HUES48 (cell line): ENCODE results near the gene TFF3.

ENCODE experiments used
- H3K27ac ChIP-seq: one replicate; pipeline ENCODE4 v1.7.0; 2013; ENCODE audit warnings: low read depth, low read length, inconsistent platforms
- H3K27me3 ChIP-seq: 2 replicates; pipeline ENCODE4 v1.6.1; 2013; ENCODE audit warnings: mild to moderate bottlenecking, low read length; ENCODE audit not compliant: control insufficient read depth, insufficient read depth
- H3K36me3 ChIP-seq: 2 replicates; pipeline ENCODE4 v1.6.1; 2013; ENCODE audit warnings: low read length; ENCODE audit not compliant: control insufficient read depth, insufficient read depth
- H3K4me1 ChIP-seq: 2 replicates; pipeline ENCODE4 v1.6.1; 2013; ENCODE audit warnings: mild to moderate bottlenecking, low read length; ENCODE audit not compliant: control insufficient read depth, insufficient read depth
- H3K4me3 ChIP-seq: 2 replicates; pipeline ENCODE4 v1.5.1; 2013; ENCODE audit warnings: mild to moderate bottlenecking, low read depth, low read length
- H3K9ac ChIP-seq: 2 replicates; pipeline ENCODE4 v1.6.1; 2013; ENCODE audit warnings: mild to moderate bottlenecking, low read depth, low read length, moderate library complexity
- H3K9me3 ChIP-seq: 2 replicates; pipeline ENCODE4 v1.6.1; 2013; ENCODE audit warnings: low read length; ENCODE audit not compliant: control insufficient read depth, insufficient read depth

The TFF3 gene

GRCh38 chr21:42346866-42347600 is 31.8 kb upstream of the TFF3 start:
- Histone ChIP-seq H3K27me3 (no peaks in the 10 kb centered on the region), H3K4me3 (no peak overlapping the region), H3K9me3 (no peaks in the 10 kb centered on the region), H3K27ac (no peak overlapping the region), H3K4me1 (0 out of 2 replicates have a peak, but pooled peaks cover 2% of the 10 kb centered on the region), H3K36me3 (no peaks in the 10 kb centered on the region), H3K9ac (no peak overlapping the region)

GRCh38 chr21:42346441-42346840 is 31.2 kb upstream of the TFF3 start:
- Histone ChIP-seq H3K9me3 (no peaks in the 10 kb centered on the region), H3K9ac (no peak overlapping the region), H3K4me3 (no peak overlapping the region), H3K27me3 (no peaks in the 10 kb centered on the region), H3K27ac (no peak overlapping the region), H3K36me3 (no peaks in the 10 kb centered on the region), H3K4me1 (0 out of 2 replicates have a peak, but pooled peaks cover 4% of the 10 kb centered on the region)

- Histone ChIP-seq H3K4me3 (no peak overlapping the region), H3K27ac (no peak overlapping the region), H3K27me3 (no peaks in the 10 kb centered on the region), H3K9me3 (no peaks in the 10 kb centered on the region), H3K4me1 (0 out of 2 replicates have a peak, but pooled peaks cover 4% of the 10 kb centered on the region), H3K9ac (no peak overlapping the region), H3K36me3 (no peaks in the 10 kb centered on the region)
Observed at GRCh38 chr21:42344631-42345030, 29.4 kb upstream of the TFF3 start.

- H3K27me3 ChIP-seq = no peaks in the 10 kb centered on the region
- no peaks in the 10 kb centered on the region for H3K9me3 ChIP-seq
- 0 out of 2 replicates have a peak, but pooled peaks cover 4% of the 10 kb centered on the region for H3K4me1 ChIP-seq
- H3K27ac ChIP-seq = no peak overlapping the region
- H3K36me3 ChIP-seq = no peaks in the 10 kb centered on the region
- no peak overlapping the region for H3K4me3 ChIP-seq
- H3K9ac ChIP-seq = no peak overlapping the region
Observed at GRCh38 chr21:42343963-42344510, 28.8 kb upstream of the TFF3 start.

- Histone ChIP-seq H3K36me3 (no peaks in the 10 kb centered on the region), H3K9ac (no peak overlapping the region), H3K4me1 (0 out of 2 replicates have a peak, but pooled peaks cover 4% of the 10 kb centered on the region), H3K27ac (no peak overlapping the region), H3K27me3 (no peaks in the 10 kb centered on the region), H3K4me3 (no peak overlapping the region), H3K9me3 (no peaks in the 10 kb centered on the region)
Observed at GRCh38 chr21:42343556-42343955, 28.3 kb upstream of the TFF3 start.

- Histone ChIP-seq H3K4me3 (no peak overlapping the region), H3K9ac (no peak overlapping the region), H3K4me1 (peaks cover 5% of the 10 kb centered on the region; the same call in 1 of the 2 replicates), H3K27ac (no peak overlapping the region), H3K36me3 (no peaks in the 10 kb centered on the region), H3K27me3 (no peaks in the 10 kb centered on the region), H3K9me3 (no peaks in the 10 kb centered on the region)
Observed at GRCh38 chr21:42343101-42343500, 27.9 kb upstream of the TFF3 start.

- peaks cover 8% of the 10 kb centered on the region; the same call in 1 of the 2 replicates for H3K4me1 ChIP-seq
Observed at GRCh38 chr21:42341776-42342542, 26.8 kb upstream of the TFF3 start.

GRCh38 chr21:42340187-42341050 is 25.2 kb upstream of the TFF3 start:
- no peak overlapping the region for H3K4me3 ChIP-seq
- H3K9me3 ChIP-seq = no peaks in the 10 kb centered on the region
- no peaks in the 10 kb centered on the region for H3K27me3 ChIP-seq
- no peak overlapping the region for H3K27ac ChIP-seq
- no peaks in the 10 kb centered on the region for H3K36me3 ChIP-seq
- H3K4me1 ChIP-seq = peaks cover 22% of the 10 kb centered on the region
- no peak overlapping the region for H3K9ac ChIP-seq

More at GRCh38 chr21:42341776-42342542, 26.8 kb upstream of the TFF3 start:
- no peaks in the 10 kb centered on the region for H3K27me3 ChIP-seq
- H3K9ac ChIP-seq = no peak overlapping the region
- no peak overlapping the region for H3K27ac ChIP-seq
- H3K36me3 ChIP-seq = no peaks in the 10 kb centered on the region
- no peak overlapping the region for H3K4me3 ChIP-seq
- no peaks in the 10 kb centered on the region for H3K9me3 ChIP-seq

GRCh38 chr21:42338729-42339715 is 23.8 kb upstream of the TFF3 start:
- no peaks in the 10 kb centered on the region for H3K27me3 ChIP-seq
- H3K27ac ChIP-seq = no peak overlapping the region
- H3K36me3 ChIP-seq = no peaks in the 10 kb centered on the region
- no peak overlapping the region for H3K9ac ChIP-seq
- no peak overlapping the region for H3K4me3 ChIP-seq
- peaks cover 24% of the 10 kb centered on the region for H3K4me1 ChIP-seq
- H3K9me3 ChIP-seq = no peaks in the 10 kb centered on the region
